SU-DHL-6 (cell line): Measurements from ENCODE around the gene ANKRD63.

Source experiments
- EZH2phosphoT487 ChIP-seq: fragments of 200-600 bp; sonication (generic), shearing (Covaris generic); conservative IDR thresholded peaks from 2 replicates; pipeline ENCODE4 v1.6.1; 2018; ENCODE audit warnings: mild to moderate bottlenecking, antibody characterized with exemption, low read length, moderate library complexity, mixed read lengths
- TF ChIP-seq, protein P1 (sequence below): fragments of 200-600 bp; sonication (generic); IDR thresholded peaks from one replicate; pipeline ENCODE4 v1.5.1; 2017; ENCODE audit warnings: antibody characterized with exemption, mild to moderate bottlenecking, low read length, moderate library complexity; ENCODE audit not compliant: insufficient read depth, poor library complexity, severe bottlenecking

DNA sequence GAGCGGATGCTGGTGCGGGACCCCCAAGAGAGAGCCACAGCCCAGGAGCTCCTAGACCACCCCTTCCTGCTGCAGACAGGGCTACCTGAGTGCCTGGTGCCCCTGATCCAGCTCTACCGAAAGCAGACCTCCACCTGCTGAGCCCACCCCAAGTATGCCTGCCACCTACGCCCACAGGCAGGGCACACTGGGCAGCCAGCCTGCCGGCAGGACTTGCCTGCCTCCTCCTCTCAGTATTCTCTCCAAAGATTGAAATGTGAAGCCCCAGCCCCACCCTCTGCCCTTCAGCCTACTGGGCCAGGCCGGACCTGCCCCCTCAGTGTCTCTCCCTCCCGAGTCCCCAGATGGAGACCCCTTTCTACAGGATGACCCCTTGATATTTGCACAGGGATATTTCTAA is 6.9 kb downstream of the ANKRD63 start:
- no peak for TF ChIP-seq EZH2phosphoT487
- TF ChIP-seq, protein P1, sequence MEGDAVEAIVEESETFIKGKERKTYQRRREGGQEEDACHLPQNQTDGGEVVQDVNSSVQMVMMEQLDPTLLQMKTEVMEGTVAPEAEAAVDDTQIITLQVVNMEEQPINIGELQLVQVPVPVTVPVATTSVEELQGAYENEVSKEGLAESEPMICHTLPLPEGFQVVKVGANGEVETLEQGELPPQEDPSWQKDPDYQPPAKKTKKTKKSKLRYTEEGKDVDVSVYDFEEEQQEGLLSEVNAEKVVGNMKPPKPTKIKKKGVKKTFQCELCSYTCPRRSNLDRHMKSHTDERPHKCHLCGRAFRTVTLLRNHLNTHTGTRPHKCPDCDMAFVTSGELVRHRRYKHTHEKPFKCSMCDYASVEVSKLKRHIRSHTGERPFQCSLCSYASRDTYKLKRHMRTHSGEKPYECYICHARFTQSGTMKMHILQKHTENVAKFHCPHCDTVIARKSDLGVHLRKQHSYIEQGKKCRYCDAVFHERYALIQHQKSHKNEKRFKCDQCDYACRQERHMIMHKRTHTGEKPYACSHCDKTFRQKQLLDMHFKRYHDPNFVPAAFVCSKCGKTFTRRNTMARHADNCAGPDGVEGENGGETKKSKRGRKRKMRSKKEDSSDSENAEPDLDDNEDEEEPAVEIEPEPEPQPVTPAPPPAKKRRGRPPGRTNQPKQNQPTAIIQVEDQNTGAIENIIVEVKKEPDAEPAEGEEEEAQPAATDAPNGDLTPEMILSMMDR = no peak
